ENCODE data around the gene ACACB. TPM values are rescaled to one million over a fixed set of nuclear protein-coding genes. Genes with fewer than 3 reads are reported as not detected.

Gene ACACB
- total RNA-seq, 6 experiments from 2014 or later: 107 to 237 (median 187) TPM

DNA sequence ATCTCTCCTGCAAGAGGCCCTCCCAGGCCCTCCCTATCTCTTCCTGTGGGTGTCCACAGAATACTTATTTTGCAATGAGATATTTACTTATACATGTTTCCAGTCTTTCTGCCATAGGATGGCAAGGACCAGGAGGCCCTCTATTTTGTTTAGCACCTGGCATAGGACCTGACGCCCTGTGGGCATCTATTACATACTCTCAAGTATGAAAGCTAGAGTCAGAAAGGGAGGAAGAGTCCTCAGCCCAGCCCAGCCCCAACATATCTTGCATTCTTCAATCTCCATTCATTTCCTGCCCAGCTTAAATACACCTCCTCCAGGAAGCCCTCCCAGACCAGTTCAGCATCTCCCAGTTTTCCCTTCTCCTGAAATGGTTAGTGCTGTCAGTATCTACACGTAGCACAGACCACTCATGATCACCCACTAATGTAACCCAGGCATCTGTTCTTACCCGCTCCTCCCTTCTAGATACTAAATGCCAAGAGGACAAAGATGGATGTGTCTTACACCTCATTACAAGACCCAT lies 185.3 kb downstream of the ACACB start:
- WGBS (ENCODE audit: insufficient coverage, low coverage, low lambda C conversion rate, missing lambda C conversion rate): 79% methylated on average over 3 of the region's 3 CpGs
- Histone ChIP-seq H3K27me3 (no peaks in the 10 kb centered on the region), H3K9me3 (no peaks in the 10 kb centered on the region), H3K4me3 (no peak overlapping the region), H3K36me3 (no peaks in the 10 kb centered on the region), H3K27ac (no peak overlapping the region), H3K4me1 (peaks cover 0 to 10% (median 0%) of the 10 kb centered on the region in 4 donors)
- ATAC-seq (no peak), DNase-seq (no peak)
- intact Hi-C loops (cut with DNase I): no loop called here
- TF ChIP-seq, protein P1, sequence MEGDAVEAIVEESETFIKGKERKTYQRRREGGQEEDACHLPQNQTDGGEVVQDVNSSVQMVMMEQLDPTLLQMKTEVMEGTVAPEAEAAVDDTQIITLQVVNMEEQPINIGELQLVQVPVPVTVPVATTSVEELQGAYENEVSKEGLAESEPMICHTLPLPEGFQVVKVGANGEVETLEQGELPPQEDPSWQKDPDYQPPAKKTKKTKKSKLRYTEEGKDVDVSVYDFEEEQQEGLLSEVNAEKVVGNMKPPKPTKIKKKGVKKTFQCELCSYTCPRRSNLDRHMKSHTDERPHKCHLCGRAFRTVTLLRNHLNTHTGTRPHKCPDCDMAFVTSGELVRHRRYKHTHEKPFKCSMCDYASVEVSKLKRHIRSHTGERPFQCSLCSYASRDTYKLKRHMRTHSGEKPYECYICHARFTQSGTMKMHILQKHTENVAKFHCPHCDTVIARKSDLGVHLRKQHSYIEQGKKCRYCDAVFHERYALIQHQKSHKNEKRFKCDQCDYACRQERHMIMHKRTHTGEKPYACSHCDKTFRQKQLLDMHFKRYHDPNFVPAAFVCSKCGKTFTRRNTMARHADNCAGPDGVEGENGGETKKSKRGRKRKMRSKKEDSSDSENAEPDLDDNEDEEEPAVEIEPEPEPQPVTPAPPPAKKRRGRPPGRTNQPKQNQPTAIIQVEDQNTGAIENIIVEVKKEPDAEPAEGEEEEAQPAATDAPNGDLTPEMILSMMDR (IDR thresholded peaks at IDR 0.05): no peak
- no peak for TF ChIP-seq POLR2A (IDR thresholded peaks at IDR 0.05)

DNA sequence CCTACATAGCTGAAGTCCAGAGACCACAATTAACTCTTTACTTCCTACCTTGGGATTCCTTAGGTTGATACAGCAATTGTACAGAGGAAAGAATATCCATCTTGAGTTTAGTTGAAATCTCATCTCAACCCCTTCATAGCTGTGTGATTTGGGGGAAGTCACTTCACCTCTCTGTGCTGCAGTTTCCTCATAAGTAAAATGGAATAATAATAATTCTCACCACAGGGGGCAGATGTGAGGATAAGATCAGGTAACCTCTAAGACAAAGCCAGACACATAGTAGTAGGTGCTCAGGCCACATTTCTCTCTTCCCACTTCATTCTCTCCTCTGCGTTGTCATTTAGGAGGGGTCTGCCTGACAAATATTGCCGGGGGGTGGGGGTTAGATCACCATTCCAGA lies 186.0 kb downstream of the ACACB start:
- 52% methylated on average over 2 of the region's 2 CpGs for WGBS (ENCODE audit: insufficient coverage, low coverage, low lambda C conversion rate, missing lambda C conversion rate)
- peak in 3 of 4 donors; percentile 11 to 45 (median 23) for ATAC-seq
- peaks cover 0 to 10% (median 0%) of the 10 kb centered on the region in 4 donors for H3K4me1 ChIP-seq
- H3K4me3 ChIP-seq: no peak overlapping the region
- intact Hi-C loops (cut with DNase I): no loop called here
- no peaks in the 10 kb centered on the region for H3K36me3 ChIP-seq
- H3K27ac ChIP-seq: no peak overlapping the region
- DNase-seq: no peak
- no peaks in the 10 kb centered on the region for H3K27me3 ChIP-seq
- no peaks in the 10 kb centered on the region for H3K9me3 ChIP-seq
- TF ChIP-seq POLR2A (IDR thresholded peaks at IDR 0.05): no peak
- TF ChIP-seq, protein P1 (IDR thresholded peaks at IDR 0.05): peak in 2 of 4 donors; percentile 9 to 23

DNA sequence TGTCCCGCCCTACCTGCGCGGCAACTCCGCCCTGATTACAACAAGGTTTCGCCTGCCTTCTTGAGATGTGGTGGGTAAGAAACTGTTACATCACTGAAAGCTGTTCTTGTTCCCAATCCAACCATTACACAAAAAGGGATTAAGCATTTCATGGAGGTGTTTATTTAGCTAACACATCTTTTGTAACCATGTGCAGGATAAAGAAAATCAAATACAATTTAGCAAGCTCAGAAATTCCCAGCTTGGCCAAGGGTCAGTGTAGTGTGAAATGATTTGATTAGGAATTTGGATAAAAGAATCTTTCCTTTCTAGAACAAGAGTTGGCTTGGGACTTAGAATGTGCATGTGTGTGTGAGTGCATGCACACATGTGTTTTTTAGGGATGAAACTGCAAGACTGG lies 186.4 kb downstream of the ACACB start:
- WGBS (ENCODE audit: insufficient coverage, low coverage, low lambda C conversion rate, missing lambda C conversion rate): 35% methylated on average over 5 of the region's 5 CpGs
- Histone ChIP-seq H3K9me3 (no peaks in the 10 kb centered on the region), H3K27ac (no peak overlapping the region), H3K36me3 (no peaks in the 10 kb centered on the region), H3K4me1 (peaks cover 0 to 10% (median 0%) of the 10 kb centered on the region in 4 donors), H3K27me3 (no peaks in the 10 kb centered on the region), H3K4me3 (no peak overlapping the region)
- DNase-seq (no peak), ATAC-seq (peak in 3 of 4 donors; percentile 19 to 73 (median 59))
- TF ChIP-seq POLR2A (IDR thresholded peaks at IDR 0.05): no peak
- TF ChIP-seq, protein P1 (IDR thresholded peaks at IDR 0.05): no peak
- intact Hi-C loops (cut with DNase I): no loop called here

GRCh38 chr12:109304485-109304884 lies 188.1 kb downstream of the ACACB start:
- ATAC-seq: no peak
- Histone ChIP-seq H3K36me3 (no peaks in the 10 kb centered on the region), H3K4me3 (no peak overlapping the region), H3K27me3 (no peaks in the 10 kb centered on the region), H3K9me3 (no peaks in the 10 kb centered on the region), H3K4me1 (peaks cover 0 to 17% (median under 1%) of the 10 kb centered on the region in 4 donors), H3K27ac (no peak overlapping the region)
- intact Hi-C loops (cut with DNase I): no loop called here
- no peak for TF ChIP-seq POLR2A (IDR thresholded peaks at IDR 0.05)
- TF ChIP-seq, protein P1 (IDR thresholded peaks at IDR 0.05): no peak
- no peak for DNase-seq
- WGBS (ENCODE audit: insufficient coverage, low coverage, low lambda C conversion rate, missing lambda C conversion rate): 60% methylated on average over 1 of the region's 8 CpGs
